Endothelial cell of umbilical vein (primary cell): Measurements from ENCODE around the gene UBE2S. TPM values are rescaled to one million over a fixed set of nuclear protein-coding genes. Genes with fewer than 3 reads are reported as not detected.

Source experiments
- BruUV-seq: library from RNA; stranded (reverse); fragments of 400-500 nt; replicated peaks from 2 replicates; lab custom pipeline; 2021; lab: Mats Ljungman, UMichigan
- CTCF ChIA-PET: fragments of 300-600, 350-600 bp; sonication (Branson Sonifier 250); formaldehyde crosslinking; loops from one replicate; lab custom pipeline; 2021; ENCODE audit warnings: antibody characterized with exemption, inconsistent platforms; lab: Charles Lee
- POLR2A ChIA-PET: fragments of 300-600, 350-600 bp; sonication (Branson Sonifier 250); formaldehyde crosslinking; loops from one replicate; lab custom pipeline; 2021; ENCODE audit warnings: antibody characterized with exemption, inconsistent platforms; lab: Charles Lee
- DNase-seq: peaks from one replicate; pipeline ENCODE4 v3.0.0-alpha.2; 2011; ENCODE audit warnings: low read depth, low spot score
- FAIRE-seq: peaks from 2 replicates; lab custom pipeline; 2011; peaks lifted over from hg19 to GRCh38; lab: Jason Lieb, UNC
- H2AFZ ChIP-seq: 2 replicates; pipeline ENCODE4 v1.6.0; 2012; ENCODE audit warnings: low read depth, low read length, control low read depth, inconsistent platforms
- H3K27ac ChIP-seq: 2 replicates; pipeline ENCODE4 v1.5.1; 2011; ENCODE audit warnings: low read depth, mild to moderate bottlenecking, control low read depth, low read length, moderate library complexity; ENCODE audit not compliant: insufficient read depth
- H3K27me3 ChIP-seq, 2 experiments: 2 replicates each; pipeline versions ENCODE4 v1.6.0 to v1.6.1; 2011; ENCODE audit warnings: low read length in 2 of 2, mixed read lengths in 1 of 2; ENCODE audit not compliant: control insufficient read depth in 2 of 2, insufficient read depth in 2 of 2
- H3K36me3 ChIP-seq, 2 experiments: 2 replicates in 1 of 2; 3 replicates in 1 of 2; pipeline ENCODE4 v1.5.1; 2011; ENCODE audit warnings: low read length in 2 of 2, mild to moderate bottlenecking in 1 of 2, moderate library complexity in 1 of 2; ENCODE audit not compliant: control insufficient read depth in 2 of 2, insufficient read depth in 2 of 2; ENCODE audit errors: extremely low read depth in 1 of 2
- H3K4me1 ChIP-seq: 3 replicates; pipeline ENCODE4 v1.5.1; 2011; ENCODE audit warnings: mild to moderate bottlenecking, low read length; ENCODE audit not compliant: control insufficient read depth, insufficient read depth; ENCODE audit errors: extremely low read depth
- H3K4me2 ChIP-seq: 2 replicates; pipeline ENCODE4 v1.6.1; 2011; ENCODE audit warnings: low read length, control low read depth, mixed read lengths; ENCODE audit not compliant: insufficient read depth
- H3K4me3 ChIP-seq, 3 experiments: fragments of 200-600 bp in 1 of 3; sonication (generic), shearing (Covaris generic) in 1 of 3; replicated peaks in 1 of 3; 2 replicates each; pipeline ENCODE4 v1.5.1; 2011 to 2016; ENCODE audit warnings: control low read depth in 3 of 3, low read length in 3 of 3, mild to moderate bottlenecking in 2 of 3, inconsistent platforms in 1 of 3, low read depth in 1 of 3, moderate library complexity in 1 of 3; ENCODE audit not compliant: insufficient read depth in 1 of 3
- H3K79me2 ChIP-seq: 2 replicates; pipeline ENCODE4 v1.6.0; 2012; ENCODE audit warnings: low read length, inconsistent platforms; ENCODE audit not compliant: control insufficient read depth, insufficient read depth
- H3K9ac ChIP-seq: replicated peaks from 2 replicates; pipeline ENCODE3; 2011; ENCODE audit warnings: low read length, control low read depth; ENCODE audit not compliant: insufficient read depth; ENCODE audit errors: extremely low read depth
- H3K9me1 ChIP-seq: replicated peaks from 3 replicates; pipeline ENCODE4 v1.6.0; 2011; ENCODE audit warnings: mild to moderate bottlenecking, low read length; ENCODE audit not compliant: control insufficient read depth, insufficient read depth; ENCODE audit errors: extremely low read depth
- H3K9me3 ChIP-seq: replicated peaks from 2 replicates; pipeline ENCODE4 v1.5.1; 2012; ENCODE audit warnings: low read length, inconsistent platforms; ENCODE audit not compliant: control insufficient read depth, insufficient read depth
- H4K20me1 ChIP-seq: replicated peaks from 2 replicates; pipeline ENCODE3; 2011; ENCODE audit warnings: mild to moderate bottlenecking, low read length; ENCODE audit not compliant: control insufficient read depth, insufficient read depth; ENCODE audit errors: extremely low read depth
- EZH2 ChIP-seq: IDR thresholded peaks from 2 replicates; pipeline ENCODE4 v1.6.1; 2012; ENCODE audit warnings: borderline replicate concordance, low read depth, mild to moderate bottlenecking, moderate library complexity, low read length, inconsistent platforms; ENCODE audit not compliant: severe bottlenecking
- FOS ChIP-seq: IDR thresholded peaks from 2 replicates; pipeline ENCODE4 v1.6.1; 2011; ENCODE audit warnings: mild to moderate bottlenecking, low read length, moderate library complexity, borderline replicate concordance; ENCODE audit not compliant: insufficient read depth
- GATA2 ChIP-seq: IDR thresholded peaks from 2 replicates; pipeline ENCODE4 v1.7.0; 2011; ENCODE audit warnings: low read depth, mild to moderate bottlenecking, moderate library complexity, mixed read lengths, low read length; ENCODE audit not compliant: insufficient read length, insufficient read depth
- JUN ChIP-seq: IDR thresholded peaks from 2 replicates; pipeline ENCODE4 v1.6.1; 2011; ENCODE audit warnings: borderline replicate concordance, low read depth; ENCODE audit not compliant: insufficient read length, insufficient read depth
- MYC ChIP-seq: IDR thresholded peaks from one replicate; pipeline ENCODE4 v1.6.1; 2011; ENCODE audit warnings: mild to moderate bottlenecking, low read depth, low read length
- POLR2A ChIP-seq: IDR thresholded peaks from 2 replicates; pipeline ENCODE4 v1.6.1; 2012; ENCODE audit warnings: low read depth, mild to moderate bottlenecking, control low read depth, low read length
- POLR2AphosphoS5 ChIP-seq: IDR thresholded peaks from 2 replicates; pipeline ENCODE4 v1.6.1; 2012; ENCODE audit warnings: low read depth, mild to moderate bottlenecking, control low read depth, low read length, moderate library complexity; ENCODE audit not compliant: insufficient read depth
- dilution Hi-C: fragments of 300-500 bp; cut with MboI; formaldehyde crosslinking; loops from one replicate; pipeline ENCODE4 v1.15.0; 2019; ENCODE audit warnings: low sequenced_read_pairs; ENCODE audit not compliant: extremely low pct_ligation_motif_present
- intact Hi-C: fragments of 100-400 bp; cut with micrococcal nuclease; formaldehyde crosslinking; loops from one replicate; pipeline ENCODE4 v1.10.0; 2022
- polyA plus RNA-seq, 4 experiments: library from polyadenylated mRNA; depleted of rRNA in 3 of 4; stranded (reverse) in 3 of 4; unstranded in 1 of 4; fragments of >200 nt; gene quantifications; 2 replicates each; pipeline versions ENCODE4 v1.2.1 to v1.2.3, GENCODE V29; 2011 to 2012; ENCODE audit warnings: missing spikeins in 1 of 4
- total RNA-seq: library from RNA; stranded (reverse); gene quantifications from 2 replicates; pipeline ENCODE4 v1.2.3, GENCODE V29; 2021
- TF ChIP-seq, protein P1 (sequence below), 2 donors: IDR thresholded peaks; 1 replicate in 1 of 2; 2 replicates in 1 of 2; pipeline ENCODE4 v1.5.1; 2011; ENCODE audit warnings: low read length in 2 of 2, mild to moderate bottlenecking in 2 of 2, moderate library complexity in 2 of 2, control low read depth in 1 of 2, inconsistent platforms in 1 of 2, low read depth in 1 of 2; ENCODE audit not compliant: insufficient read depth in 1 of 2; ENCODE audit errors: extremely low read depth in 1 of 2
- TF ChIP-seq, protein P2 (sequence below): IDR thresholded peaks from 2 replicates; pipeline ENCODE4 v1.6.1; 2011; ENCODE audit not compliant: insufficient read depth, insufficient read length

The UBE2S gene
- total and polyA plus RNA-seq, 2 donors (not counting 3 experiments of a cell fraction or from before 2014, with no cell fraction given): 183 to 257 TPM

DNA sequence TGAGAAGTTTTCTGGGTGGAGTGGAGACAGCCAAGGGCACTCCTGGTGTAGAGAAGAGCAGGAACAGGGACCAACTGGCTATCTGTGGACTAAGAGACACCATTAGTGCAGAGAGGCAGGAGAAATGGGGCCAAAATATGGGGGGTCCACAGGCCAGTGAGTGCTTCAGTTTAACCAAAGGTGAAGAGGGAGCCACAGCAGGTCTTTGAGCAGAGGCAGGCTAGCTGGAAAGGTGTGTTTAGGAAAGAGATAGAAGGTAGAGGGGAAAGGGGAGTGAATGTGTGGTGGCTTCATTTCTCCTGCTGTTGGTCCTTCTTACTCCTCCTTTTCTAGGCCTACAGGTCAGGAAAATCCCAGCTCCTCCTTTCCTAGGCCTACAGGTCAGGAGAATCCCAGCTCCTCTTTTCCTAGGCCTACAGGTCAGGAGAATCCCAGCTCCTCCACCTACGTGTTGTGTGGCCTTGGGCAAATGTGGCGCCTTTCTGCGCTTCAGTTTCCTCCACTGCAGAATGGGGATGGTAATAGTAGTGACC, 25.0 kb downstream of the UBE2S start:
- Histone ChIP-seq H2AFZ (no peak overlapping the region), H3K36me3 (peaks cover 4% of the 10 kb centered on the region in 2 experiments), H3K9me3 (no peaks in the 10 kb centered on the region), H3K4me3 (no peak overlapping the region), H3K79me2 (peaks cover 18% of the 10 kb centered on the region), H3K4me2 (no peak overlapping the region), H3K9ac (no peak overlapping the region), H3K9me1 (no peaks in the 10 kb centered on the region), H4K20me1 (peaks cover 4% of the 10 kb centered on the region), H3K27me3 (peaks cover 4% of the 10 kb centered on the region in 2 experiments), H3K4me1 (peaks cover 21% of the 10 kb centered on the region), H3K27ac (no peak overlapping the region)
- CTCF ChIA-PET: interaction anchor here (2.8 to 2.9 kb wide), 2 partner anchors 81 to 91 kb away, joined by 27 to 51 read pairs; no protein-coding TSS in a partner anchor
- intact Hi-C loops: loop anchor here (10.0 kb wide), 2 partner anchors 222 to 238 kb away; partner anchors contain the start of genes TNNT1, ZNF524 and ZNF865
- no TSS peak for BruUV-seq
- POLR2A ChIA-PET: interaction anchor here (2.4 kb wide), 2 partner anchors 25 to 43 kb away, joined by 9 to 11 read pairs; partner anchors contain the start of genes KMT5C and UBE2S
- TF ChIP-seq EZH2 (no peak), GATA2 (no peak), MYC (no peak), POLR2AphosphoS5 (no peak), FOS (no peak), POLR2A (no peak), JUN (no peak)
- TF ChIP-seq, protein P1, sequence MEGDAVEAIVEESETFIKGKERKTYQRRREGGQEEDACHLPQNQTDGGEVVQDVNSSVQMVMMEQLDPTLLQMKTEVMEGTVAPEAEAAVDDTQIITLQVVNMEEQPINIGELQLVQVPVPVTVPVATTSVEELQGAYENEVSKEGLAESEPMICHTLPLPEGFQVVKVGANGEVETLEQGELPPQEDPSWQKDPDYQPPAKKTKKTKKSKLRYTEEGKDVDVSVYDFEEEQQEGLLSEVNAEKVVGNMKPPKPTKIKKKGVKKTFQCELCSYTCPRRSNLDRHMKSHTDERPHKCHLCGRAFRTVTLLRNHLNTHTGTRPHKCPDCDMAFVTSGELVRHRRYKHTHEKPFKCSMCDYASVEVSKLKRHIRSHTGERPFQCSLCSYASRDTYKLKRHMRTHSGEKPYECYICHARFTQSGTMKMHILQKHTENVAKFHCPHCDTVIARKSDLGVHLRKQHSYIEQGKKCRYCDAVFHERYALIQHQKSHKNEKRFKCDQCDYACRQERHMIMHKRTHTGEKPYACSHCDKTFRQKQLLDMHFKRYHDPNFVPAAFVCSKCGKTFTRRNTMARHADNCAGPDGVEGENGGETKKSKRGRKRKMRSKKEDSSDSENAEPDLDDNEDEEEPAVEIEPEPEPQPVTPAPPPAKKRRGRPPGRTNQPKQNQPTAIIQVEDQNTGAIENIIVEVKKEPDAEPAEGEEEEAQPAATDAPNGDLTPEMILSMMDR (IDR thresholded peaks at IDR 0.05; ENCODE audit: extremely low read depth in 1 of 2, insufficient read depth in 1 of 2, low read depth in 1 of 2, low read length in 2 of 2): no peak
- TF ChIP-seq, protein P2, sequence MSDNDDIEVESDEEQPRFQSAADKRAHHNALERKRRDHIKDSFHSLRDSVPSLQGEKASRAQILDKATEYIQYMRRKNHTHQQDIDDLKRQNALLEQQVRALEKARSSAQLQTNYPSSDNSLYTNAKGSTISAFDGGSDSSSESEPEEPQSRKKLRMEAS: no peak
- dilution Hi-C loops: no loop called here
- DNase-seq (no peak), FAIRE-seq (no peak)
